ENCODE results near the gene MET. TPM values are rescaled to one million over a fixed set of nuclear protein-coding genes. Genes with fewer than 3 reads are reported as not detected.

MET gene
- total RNA-seq, 1 donor from 2014 or later = 0.56 TPM

GRCh38 chr7:116786791-116787443 is 114.9 kb downstream of the MET start:
- H3K9me3 Mint-ChIP-seq (ENCODE audit: unreplicated experiment) = no peaks in the 10 kb centered on the region
- no peaks in the 10 kb centered on the region for H3K36me3 Mint-ChIP-seq (ENCODE audit: unreplicated experiment)
- no peak overlapping the region for H3K4me3 Mint-ChIP-seq (ENCODE audit: unreplicated experiment)
- no peak overlapping the region for H3K27ac Mint-ChIP-seq (ENCODE audit: unreplicated experiment)
- H3K27me3 Mint-ChIP-seq (ENCODE audit: unreplicated experiment) = no peaks in the 10 kb centered on the region
- no peak for DNase-seq
- TF ChIP-seq CTCF (IDR thresholded peaks at IDR 0.05; ENCODE audit: partially characterized antibody, unreplicated experiment) = no peak
- peaks cover 8% of the 10 kb centered on the region for H3K4me1 Mint-ChIP-seq (ENCODE audit: low read depth, unreplicated experiment)

GRCh38 chr7:116787881-116788280 is 115.9 kb downstream of the MET start:
- peaks cover 1% of the 10 kb centered on the region for H3K4me1 Mint-ChIP-seq (ENCODE audit: low read depth, unreplicated experiment)
- no peaks in the 10 kb centered on the region for H3K36me3 Mint-ChIP-seq (ENCODE audit: unreplicated experiment)
- no peak overlapping the region for H3K27ac Mint-ChIP-seq (ENCODE audit: unreplicated experiment)
- H3K9me3 Mint-ChIP-seq (ENCODE audit: unreplicated experiment) = no peaks in the 10 kb centered on the region
- no peaks in the 10 kb centered on the region for H3K27me3 Mint-ChIP-seq (ENCODE audit: unreplicated experiment)
- no peak for TF ChIP-seq CTCF (IDR thresholded peaks at IDR 0.05; ENCODE audit: partially characterized antibody, unreplicated experiment)
- no peak for DNase-seq
- no peak overlapping the region for H3K4me3 Mint-ChIP-seq (ENCODE audit: unreplicated experiment)

DNA sequence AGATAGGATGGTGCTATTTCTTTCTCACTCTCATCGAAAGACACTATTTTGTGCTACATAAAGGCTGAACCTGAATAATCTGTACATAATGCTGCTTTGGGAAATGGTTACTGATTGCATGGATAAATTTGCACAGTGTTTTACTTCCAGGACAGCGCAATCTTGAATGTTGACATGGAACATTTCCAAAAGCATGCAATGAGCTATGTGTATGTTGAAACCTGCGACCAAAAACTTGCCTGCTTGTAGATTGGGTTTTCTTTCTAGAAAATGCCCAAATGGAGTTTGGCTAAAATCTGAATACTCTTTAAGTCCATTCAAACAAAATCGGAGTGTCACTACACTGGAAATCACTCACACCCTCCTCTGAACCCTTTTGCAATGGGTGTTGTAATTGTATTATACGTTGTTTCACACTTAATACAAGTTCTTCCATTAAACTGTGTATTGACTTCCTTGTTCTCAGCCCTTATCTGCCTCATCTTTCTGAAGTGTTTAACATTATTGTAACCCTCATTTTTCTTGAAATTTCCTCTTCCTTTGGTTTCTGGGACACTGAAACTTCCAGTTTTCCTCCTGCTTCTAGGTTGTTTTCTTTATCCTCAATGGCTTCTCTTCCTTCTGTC is 116.7 kb downstream of the MET start:
- no peaks in the 10 kb centered on the region for H3K4me1 Mint-ChIP-seq (ENCODE audit: low read depth, unreplicated experiment)
- H3K27ac Mint-ChIP-seq (ENCODE audit: unreplicated experiment) = no peak overlapping the region
- H3K4me3 Mint-ChIP-seq (ENCODE audit: unreplicated experiment) = no peak overlapping the region
- no peak for DNase-seq
- no peaks in the 10 kb centered on the region for H3K27me3 Mint-ChIP-seq (ENCODE audit: unreplicated experiment)
- no peaks in the 10 kb centered on the region for H3K9me3 Mint-ChIP-seq (ENCODE audit: unreplicated experiment)
- TF ChIP-seq CTCF (IDR thresholded peaks at IDR 0.05; ENCODE audit: partially characterized antibody, unreplicated experiment) = no peak
- no peaks in the 10 kb centered on the region for H3K36me3 Mint-ChIP-seq (ENCODE audit: unreplicated experiment)

GRCh38 chr7:116790025-116790424 is 118.0 kb downstream of the MET start:
- no peak for DNase-seq
- Mint-ChIP-seq H3K27me3 (ENCODE audit: unreplicated experiment) (no peaks in the 10 kb centered on the region), H3K4me1 (ENCODE audit: low read depth, unreplicated experiment) (no peaks in the 10 kb centered on the region)

More at GRCh38 chr7:116790025-116790424, 118.0 kb downstream of the MET start:
- H3K36me3 Mint-ChIP-seq (ENCODE audit: unreplicated experiment) = no peaks in the 10 kb centered on the region
- no peak overlapping the region for H3K27ac Mint-ChIP-seq (ENCODE audit: unreplicated experiment)
- no peak overlapping the region for H3K4me3 Mint-ChIP-seq (ENCODE audit: unreplicated experiment)
- TF ChIP-seq CTCF (IDR thresholded peaks at IDR 0.05; ENCODE audit: partially characterized antibody, unreplicated experiment) = no peak
- H3K9me3 Mint-ChIP-seq (ENCODE audit: unreplicated experiment) = no peaks in the 10 kb centered on the region

All from glutamatergic neuron (in vitro differentiated cells).